DOHH2 (cell line): ENCODE measurements around the gene CRABP1.

Source experiments
- H3F3A ChIP-seq: fragments of 200-600 bp; sonication (generic), shearing (Covaris generic); 2 replicates; pipeline ENCODE4 v1.6.0; 2016; ENCODE audit warnings: antibody characterized with exemption, mild to moderate bottlenecking; ENCODE audit not compliant: control insufficient read depth, insufficient read depth
- H3K27ac ChIP-seq: fragments of 200-600 bp; sonication (generic); 2 replicates; pipeline ENCODE4 v1.5.1; 2014; ENCODE audit warnings: low read depth, mild to moderate bottlenecking, low read length, moderate library complexity
- H3K27me3 ChIP-seq: fragments of 200-600 bp; sonication (generic); 2 replicates; pipeline ENCODE4 v1.6.1; 2014; ENCODE audit warnings: mild to moderate bottlenecking, low read length, mixed read lengths; ENCODE audit not compliant: control insufficient read depth
- H3K36me3 ChIP-seq: fragments of 200-600 bp; sonication (generic); 2 replicates; pipeline ENCODE4 v1.6.1; 2014; ENCODE audit warnings: mild to moderate bottlenecking, low read length, moderate library complexity, mixed read lengths; ENCODE audit not compliant: control insufficient read depth
- H3K4me1 ChIP-seq: fragments of 200-600 bp; sonication (generic); 2 replicates; pipeline ENCODE4 v1.6.1; 2014; ENCODE audit warnings: mild to moderate bottlenecking, low read length, mixed read lengths; ENCODE audit not compliant: control insufficient read depth
- H3K4me2 ChIP-seq: fragments of 200-600 bp; sonication (generic); 2 replicates; pipeline ENCODE4 v1.6.0; 2014; ENCODE audit warnings: mild to moderate bottlenecking, low read length, moderate library complexity
- H3K4me3 ChIP-seq: fragments of 200-600 bp; sonication (generic); 2 replicates; pipeline ENCODE4 v1.5.1; 2014; ENCODE audit warnings: mild to moderate bottlenecking, low read length, mixed read lengths
- H3K79me2 ChIP-seq: fragments of 200-600 bp; sonication (generic); 2 replicates; pipeline ENCODE4 v1.6.1; 2014; ENCODE audit warnings: mild to moderate bottlenecking, low read length, mixed read lengths; ENCODE audit not compliant: control insufficient read depth
- H3K9me2 ChIP-seq: fragments of 200-600 bp; sonication (generic); replicated peaks from 2 replicates; pipeline ENCODE4 v1.6.1; 2014; ENCODE audit warnings: mild to moderate bottlenecking, low read length, mixed read lengths; ENCODE audit not compliant: control insufficient read depth
- H3K9me3 ChIP-seq: fragments of 200-600 bp; sonication (generic); 2 replicates; pipeline ENCODE4 v1.6.1; 2014; ENCODE audit warnings: antibody characterized with exemption, low read length, mixed read lengths; ENCODE audit not compliant: control insufficient read depth, insufficient read depth
- H4K20me1 ChIP-seq: fragments of 200-600 bp; sonication (generic); 2 replicates; pipeline ENCODE4 v1.6.0; 2014; ENCODE audit warnings: low read depth, mild to moderate bottlenecking, antibody characterized with exemption, low read length, moderate library complexity; ENCODE audit not compliant: control insufficient read depth, insufficient read depth
- CTCF ChIP-seq: fragments of 200-600 bp; sonication (generic); IDR thresholded peaks from one replicate; pipeline ENCODE4 v1.5.1; 2014; ENCODE audit warnings: antibody characterized with exemption, mild to moderate bottlenecking, low read depth, low read length; ENCODE audit not compliant: poor library complexity, severe bottlenecking
- EZH2phosphoT487 ChIP-seq: fragments of 200-600 bp; sonication (generic); IDR thresholded peaks from 2 replicates; pipeline ENCODE4 v1.6.1; 2017; ENCODE audit warnings: borderline replicate concordance, mild to moderate bottlenecking, antibody characterized with exemption, low read length, moderate library complexity, mixed read lengths

The CRABP1 gene

GRCh38 chr15:78301828-78302227 lies 38.3 kb upstream of the CRABP1 start:
- H3K27me3 ChIP-seq, result peaks cover 6% of the 10 kb centered on the region; the same call in 1 of the 2 replicates
- no peak overlapping the region for H3K4me3 ChIP-seq
- H3F3A ChIP-seq, result no peaks in the 10 kb centered on the region
- no peak overlapping the region for H3K27ac ChIP-seq
- H3K79me2 ChIP-seq, result peaks cover 29% of the 10 kb centered on the region
- H3K36me3 ChIP-seq, result peaks cover 5% of the 10 kb centered on the region
- H3K4me1 ChIP-seq, result peaks cover 17% of the 10 kb centered on the region
- H3K9me2 ChIP-seq, result no peaks in the 10 kb centered on the region
- no peaks in the 10 kb centered on the region for H3K9me3 ChIP-seq
- H3K4me2 ChIP-seq, result no peak overlapping the region
- H4K20me1 ChIP-seq, result no peaks in the 10 kb centered on the region
- TF ChIP-seq CTCF (no peak), EZH2phosphoT487 (no peak)

GRCh38 chr15:78302579-78303312 lies 37.4 kb upstream of the CRABP1 start:
- H3K4me1 ChIP-seq, result peaks cover 15% of the 10 kb centered on the region
- peaks cover 20% of the 10 kb centered on the region for H3K79me2 ChIP-seq
- H3F3A ChIP-seq, result no peaks in the 10 kb centered on the region
- H3K36me3 ChIP-seq, result peaks cover 5% of the 10 kb centered on the region
- no peak overlapping the region for H3K4me2 ChIP-seq
- TF ChIP-seq EZH2phosphoT487 (no peak), CTCF (no peak)
- no peak overlapping the region for H3K4me3 ChIP-seq
- no peaks in the 10 kb centered on the region for H3K9me2 ChIP-seq
- no peak overlapping the region for H3K27ac ChIP-seq
- no peaks in the 10 kb centered on the region for H4K20me1 ChIP-seq
- no peaks in the 10 kb centered on the region for H3K9me3 ChIP-seq
- peaks cover 6% of the 10 kb centered on the region; the same call in 1 of the 2 replicates for H3K27me3 ChIP-seq

GRCh38 chr15:78304216-78305066 lies 35.7 kb upstream of the CRABP1 start:
- no peaks in the 10 kb centered on the region for H4K20me1 ChIP-seq
- no peaks in the 10 kb centered on the region for H3K9me3 ChIP-seq
- no peaks in the 10 kb centered on the region for H3K36me3 ChIP-seq
- H3F3A ChIP-seq, result no peaks in the 10 kb centered on the region
- no peak overlapping the region for H3K4me3 ChIP-seq
- H3K4me1 ChIP-seq, result peaks cover 7% of the 10 kb centered on the region
- no peak overlapping the region for H3K4me2 ChIP-seq
- peaks cover 11% of the 10 kb centered on the region for H3K27me3 ChIP-seq
- H3K79me2 ChIP-seq, result peaks cover 4% of the 10 kb centered on the region
- H3K27ac ChIP-seq, result no peak overlapping the region
- H3K9me2 ChIP-seq, result no peaks in the 10 kb centered on the region
- no peak for TF ChIP-seq EZH2phosphoT487
- no peak for TF ChIP-seq CTCF
